GM18861 (cell line): ENCODE results near the gene CCDC66.
"Not testable (repeated sequence)": the region's sequence is repeated elsewhere in the genome, so short reads cannot be mapped to it uniquely, and the experiment has no call there.

Experiments
- ATAC-seq: cut with Tn5 transposase; IDR thresholded peaks from one replicate; pipeline ENCODE4 v1.9.1; 2021; ENCODE audit not compliant: unreplicated experiment

The CCDC66 gene

DNA sequence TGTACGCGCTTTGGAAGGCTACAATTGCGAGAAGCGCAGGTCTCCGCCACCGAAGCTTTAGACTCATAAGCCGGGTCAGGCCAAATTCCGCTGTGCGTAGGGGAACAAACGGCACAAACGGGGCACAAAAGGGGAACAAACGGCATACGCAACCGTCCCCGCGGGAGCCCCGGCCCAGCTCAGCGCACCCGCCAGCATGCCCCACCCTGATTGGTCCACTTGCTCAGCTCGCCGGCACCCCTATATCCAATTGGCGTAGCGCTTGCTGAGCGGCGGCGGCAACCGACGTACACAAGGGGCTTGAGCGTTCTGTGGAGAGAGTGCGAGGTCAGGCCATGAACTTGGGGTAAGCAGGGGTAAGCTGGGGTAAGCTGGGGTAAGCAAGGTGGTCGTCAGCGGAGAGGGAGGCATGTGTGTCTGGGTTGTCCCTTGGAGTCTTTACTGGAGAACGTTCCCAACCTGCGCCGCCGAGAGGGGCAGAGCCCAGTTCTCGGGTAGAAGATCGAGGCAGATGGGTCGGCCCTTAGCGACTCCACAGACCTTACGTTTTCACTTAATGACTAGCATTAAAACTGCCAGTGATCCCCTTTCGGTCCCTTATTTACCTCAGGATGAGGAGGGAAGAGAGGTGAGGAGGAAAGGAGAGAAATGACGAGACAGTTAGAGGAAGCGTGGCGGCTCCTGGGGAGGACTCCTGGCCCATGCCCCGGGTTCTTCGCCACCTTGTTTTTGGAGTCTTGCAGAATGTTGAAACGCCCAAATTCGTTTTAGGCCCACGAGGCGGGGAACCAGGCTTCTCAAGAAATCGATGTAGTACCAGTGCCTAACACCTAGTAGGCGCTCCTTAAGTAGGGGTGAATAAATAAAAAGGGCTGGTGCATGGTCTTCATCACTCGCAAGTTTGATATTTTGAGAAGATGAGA is at the start of gene CCDC66:
Gene CCDC66 (plus strand): TSS at position 268 of the 923 bp plus-strand sequence. CDS start 68 bp downstream, at position 336.
- ATAC-seq, result peak; percentile 97

DNA sequence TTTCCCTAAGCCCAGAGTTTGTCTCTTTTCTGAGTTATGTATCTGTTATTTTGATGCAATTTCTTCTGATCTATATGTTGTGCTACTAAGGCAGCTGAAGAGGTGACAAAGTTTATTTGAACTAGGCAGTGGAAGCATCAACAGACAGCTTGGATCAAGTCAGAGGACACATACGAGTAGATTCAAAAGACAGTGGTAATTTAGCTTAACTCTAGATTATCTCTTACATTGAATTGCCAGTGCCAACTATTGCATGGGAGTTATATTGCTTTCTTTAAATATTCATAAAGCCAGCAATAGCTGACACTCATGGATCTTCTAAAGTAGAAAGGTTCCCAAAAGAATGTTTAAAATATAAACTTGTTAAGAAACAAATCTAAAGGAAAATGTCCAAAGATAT is 37.3 kb upstream of the CCDC66 start:
- no peak for ATAC-seq

DNA sequence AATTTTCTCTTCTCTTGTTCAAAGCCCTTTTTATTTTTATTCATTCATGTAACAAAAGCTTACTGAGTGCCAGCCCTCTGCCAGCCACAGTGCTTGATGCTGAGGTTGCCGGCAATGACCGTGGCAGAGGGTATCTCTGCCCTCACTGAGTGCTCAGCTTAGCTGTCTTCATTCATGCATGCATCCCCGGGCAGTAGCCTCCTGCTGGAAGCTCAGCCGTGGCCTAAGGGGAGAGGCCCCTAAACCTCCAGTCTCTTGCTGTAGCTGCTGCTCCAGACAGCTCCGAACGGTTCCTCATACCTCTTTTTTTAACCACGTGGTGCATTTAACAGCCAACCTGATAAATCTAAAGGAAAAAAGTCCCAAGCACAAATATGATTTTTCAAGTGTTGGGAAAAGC is 34.6 kb upstream of the CCDC66 start:
- ATAC-seq, result no peak

DNA sequence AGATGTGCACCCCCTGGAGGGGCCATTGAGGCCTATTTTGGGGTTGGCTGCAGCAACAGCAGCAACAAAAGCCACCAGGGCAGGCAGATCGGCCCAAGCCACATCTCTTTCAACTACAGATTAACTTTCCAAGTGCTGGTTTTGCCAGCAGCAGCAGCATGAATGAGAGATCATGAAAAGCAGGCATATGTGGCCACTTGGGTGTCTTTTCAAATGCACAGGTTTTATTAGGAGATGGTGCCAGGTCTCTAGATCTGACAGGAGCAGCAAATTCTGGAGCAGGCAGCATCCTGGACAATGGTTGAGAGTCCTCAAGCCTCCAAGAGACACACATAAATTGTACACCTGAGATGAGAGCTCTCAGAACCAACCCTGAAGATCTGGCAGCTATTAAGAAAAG is 31.7 kb upstream of the CCDC66 start:
- ATAC-seq, result no peak

DNA sequence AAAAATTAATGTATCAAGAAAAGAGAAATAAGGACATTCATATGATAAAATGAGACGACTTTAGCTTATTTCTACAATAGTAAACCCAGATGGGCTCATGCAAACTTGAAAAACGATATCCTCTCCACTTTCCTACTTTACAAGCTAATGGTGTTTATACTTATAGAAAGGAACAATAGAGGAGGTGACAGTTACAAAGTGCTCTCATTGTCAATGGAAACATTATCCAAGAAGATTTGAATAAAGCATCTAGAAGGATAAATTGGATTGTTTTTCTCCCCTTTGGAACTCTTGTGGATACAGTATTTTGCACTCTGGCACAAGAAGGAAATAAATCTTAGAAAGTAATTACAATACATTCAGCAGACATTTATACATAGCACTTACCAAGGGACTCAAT is 20.2 kb upstream of the CCDC66 start:
- no peak for ATAC-seq

DNA sequence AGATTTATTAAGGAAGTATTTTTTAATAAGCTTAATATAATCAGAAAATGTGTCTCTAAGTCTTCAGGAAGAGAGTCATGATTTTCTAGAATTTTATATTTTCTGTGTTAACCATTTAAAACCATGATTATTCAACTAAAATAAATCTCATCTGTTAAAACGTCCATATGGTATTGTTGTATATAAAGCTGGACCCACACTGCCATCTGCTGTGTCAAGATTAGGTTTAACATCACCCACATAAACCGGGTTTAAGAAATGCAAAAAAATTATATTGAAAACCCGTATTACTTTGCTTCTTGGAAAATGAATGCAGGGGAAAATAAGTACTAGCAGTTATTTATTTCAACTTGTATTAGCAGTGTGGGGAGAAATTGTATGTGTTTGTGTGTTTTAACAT is 9.5 kb upstream of the CCDC66 start:
- ATAC-seq, result no peak

DNA sequence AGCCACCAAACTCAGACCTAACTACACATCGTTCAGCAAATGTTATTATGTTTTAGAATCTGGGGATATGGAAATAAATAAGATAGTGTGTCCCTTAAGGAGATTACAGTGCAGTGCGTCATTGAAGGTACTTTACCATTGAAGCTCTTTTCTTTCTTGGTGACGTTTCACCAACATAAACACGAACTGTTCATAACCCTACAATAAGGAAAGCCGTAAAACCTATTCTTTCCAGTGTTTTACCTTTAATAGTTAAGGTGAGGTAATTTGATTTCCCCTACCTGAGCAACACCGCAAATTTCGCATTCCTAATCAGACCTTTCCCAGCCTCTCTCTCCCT is 826 bp downstream of the CCDC66 start:
- ATAC-seq, result peak; percentile 4

DNA sequence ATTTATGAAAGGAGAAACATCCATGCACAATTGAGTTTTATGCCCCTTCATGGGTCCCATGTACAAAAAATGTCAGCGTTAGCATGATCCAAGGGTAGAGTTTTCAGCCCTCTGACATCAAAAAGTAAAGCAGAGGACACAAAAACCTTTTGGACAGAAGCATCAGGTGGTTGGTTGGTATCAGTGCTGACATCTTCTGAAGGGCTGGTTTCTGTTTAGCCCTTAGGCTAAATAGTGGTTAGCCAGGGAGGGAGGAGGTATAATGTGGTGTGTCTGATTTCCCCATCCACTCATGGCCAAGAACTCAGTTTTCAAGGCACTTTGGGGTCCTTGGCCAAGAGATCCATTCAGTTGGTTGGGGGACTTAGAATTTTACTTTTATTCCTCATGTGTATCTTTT is 16.5 kb downstream of the CCDC66 start:
- no peak for ATAC-seq

DNA sequence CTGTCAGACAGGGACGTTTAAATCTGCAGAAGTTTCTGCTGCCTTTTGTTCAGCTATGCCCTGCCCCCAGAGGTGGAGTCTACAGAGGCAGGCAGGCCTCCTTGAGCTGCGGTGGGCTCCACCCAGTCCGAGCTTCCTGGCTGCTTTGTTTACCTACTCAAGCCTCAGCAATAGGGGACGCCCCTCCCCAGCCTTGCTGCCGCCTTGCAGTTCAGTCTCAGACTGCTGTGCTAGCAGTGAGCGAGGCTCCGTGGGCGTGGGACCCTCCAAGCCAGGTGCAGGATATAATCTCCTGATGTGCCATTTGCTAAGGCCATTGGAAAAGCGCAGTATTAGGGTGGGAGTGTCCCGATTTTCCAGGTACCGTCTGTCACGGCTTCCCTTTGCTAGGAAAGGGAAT is 25.0 kb downstream of the CCDC66 start:
- not testable (repeated sequence) for ATAC-seq

DNA sequence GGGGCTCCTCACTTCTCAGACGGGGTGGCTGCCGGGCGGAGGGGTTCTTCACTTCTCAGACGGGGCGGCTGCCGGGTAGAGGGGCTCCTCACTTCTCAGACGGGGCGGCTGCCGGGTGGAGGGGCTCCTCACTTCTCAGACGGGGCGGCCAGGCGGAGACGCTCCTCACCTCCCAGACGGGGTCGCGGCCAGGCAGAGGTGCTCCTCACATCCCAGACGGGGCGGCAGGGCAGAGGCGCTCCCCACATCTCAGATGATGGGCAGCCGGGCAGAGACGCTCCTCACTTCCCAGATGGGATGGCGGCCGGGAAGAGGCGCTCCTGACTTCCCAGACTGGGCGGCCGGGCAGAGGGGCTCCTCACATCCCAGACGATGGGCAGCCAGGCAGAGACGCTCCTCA is 27.3 kb downstream of the CCDC66 start:
- ATAC-seq, result not testable (repeated sequence)

DNA sequence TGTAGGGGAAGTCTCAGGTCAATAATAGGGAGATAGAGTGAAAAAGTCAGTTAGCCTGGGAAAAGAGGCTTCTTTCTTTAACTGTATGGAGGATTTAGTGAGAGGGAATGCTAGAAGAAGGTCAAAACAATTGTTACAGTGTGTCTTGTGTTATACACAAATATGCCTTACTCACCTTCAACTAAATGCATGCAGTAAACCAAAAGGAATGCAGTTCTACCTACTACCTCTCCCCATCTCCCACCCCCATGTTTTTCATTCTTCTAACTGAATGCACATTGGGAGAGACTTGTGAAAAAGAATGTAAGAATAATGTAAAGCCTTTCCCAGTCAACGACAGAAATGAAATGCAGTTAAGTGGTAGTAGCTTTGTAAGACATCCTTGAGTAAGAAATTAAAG is 33.8 kb downstream of the CCDC66 start:
- no peak for ATAC-seq

DNA sequence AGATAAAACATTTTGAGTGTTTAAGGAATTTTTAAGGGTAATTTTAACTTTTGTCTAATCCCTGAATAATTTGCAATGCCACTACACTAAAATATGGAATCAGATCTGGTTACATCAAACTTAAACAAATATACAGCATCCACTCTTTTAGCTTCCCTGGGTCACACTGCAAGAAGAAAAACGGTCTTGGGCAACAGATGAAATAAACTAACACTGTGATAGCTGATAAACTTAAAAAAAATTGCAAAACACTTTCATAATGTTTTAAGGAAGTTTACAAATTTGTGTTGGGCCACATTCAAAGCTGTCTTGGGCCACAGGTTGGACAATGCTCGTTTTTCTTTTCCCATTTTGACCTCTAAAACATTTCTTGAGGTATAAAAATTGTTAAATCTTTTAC is 34.3 kb downstream of the CCDC66 start:
- no peak for ATAC-seq

DNA sequence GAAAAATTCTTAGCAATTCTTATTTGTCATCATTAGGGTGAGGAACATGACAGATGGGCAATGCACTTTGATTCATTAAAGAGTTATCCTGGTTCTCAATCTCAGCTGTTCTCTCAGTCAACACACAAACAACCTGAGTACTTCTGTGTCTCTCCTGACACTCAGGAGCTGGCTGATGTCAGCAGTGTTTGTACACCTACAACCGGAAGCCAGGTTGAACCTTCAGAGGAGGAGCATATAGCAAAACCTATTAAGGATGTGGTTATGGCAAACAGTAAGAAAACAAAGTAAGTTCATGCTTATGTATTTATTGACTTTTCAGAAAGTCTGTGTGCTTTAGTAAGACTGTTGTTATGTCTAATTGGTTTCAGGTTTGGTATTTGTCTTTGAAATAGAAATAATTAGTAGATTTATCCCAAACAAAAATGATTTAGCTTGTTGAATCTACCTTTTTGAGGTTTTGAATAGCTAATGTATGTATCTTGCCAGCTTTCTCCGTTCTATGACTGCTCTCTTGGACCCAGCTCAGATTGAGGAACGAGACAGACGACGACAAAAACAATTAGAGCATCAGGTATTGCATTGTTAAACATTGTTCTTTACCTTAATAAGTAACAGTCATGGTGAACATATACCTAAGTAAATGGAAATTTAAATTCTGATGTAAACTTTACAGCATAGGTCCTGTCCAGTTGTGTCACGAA is 36.6 kb downstream of the CCDC66 start:
- no peak for ATAC-seq

DNA sequence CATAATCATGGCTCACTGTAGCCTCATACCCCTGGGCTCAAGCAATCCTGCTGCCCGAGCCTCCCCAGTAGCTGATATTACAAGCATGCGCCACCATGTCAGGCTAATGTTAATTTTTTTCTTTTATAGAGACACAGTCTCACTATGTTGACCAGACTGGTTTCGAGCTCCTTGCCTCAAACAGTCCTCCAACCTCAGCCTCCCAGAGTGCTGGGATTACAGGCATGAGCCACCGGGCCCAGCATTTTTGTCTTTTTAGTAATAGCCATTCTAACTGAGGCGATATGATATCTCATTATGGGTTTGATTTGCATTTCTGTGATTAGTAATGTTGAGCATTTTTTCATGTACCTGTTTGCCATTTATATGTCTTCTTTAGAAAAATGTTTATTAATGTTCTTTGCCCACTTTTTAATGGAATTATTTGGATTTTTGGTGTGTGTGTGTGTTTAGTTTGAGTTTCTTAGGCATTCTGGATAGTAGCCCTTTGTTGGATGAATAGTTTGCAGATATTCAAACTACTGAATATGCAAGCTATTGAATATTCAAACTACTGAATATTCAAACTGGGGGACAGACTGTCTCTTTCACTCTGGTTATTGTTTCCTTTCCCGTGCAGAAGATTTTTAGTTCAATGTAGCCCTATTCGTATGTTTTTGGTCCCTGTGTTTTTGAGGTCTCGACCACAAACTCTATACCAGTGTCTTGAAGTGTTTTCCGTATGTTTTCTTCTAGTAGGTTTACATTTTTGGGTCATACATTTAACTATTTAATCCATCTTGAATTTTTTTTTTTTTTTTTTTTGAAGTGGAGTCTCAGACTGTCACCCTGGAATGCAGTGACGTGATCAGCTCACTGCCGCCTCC is 39.2 kb downstream of the CCDC66 start:
- ATAC-seq, result no peak

DNA sequence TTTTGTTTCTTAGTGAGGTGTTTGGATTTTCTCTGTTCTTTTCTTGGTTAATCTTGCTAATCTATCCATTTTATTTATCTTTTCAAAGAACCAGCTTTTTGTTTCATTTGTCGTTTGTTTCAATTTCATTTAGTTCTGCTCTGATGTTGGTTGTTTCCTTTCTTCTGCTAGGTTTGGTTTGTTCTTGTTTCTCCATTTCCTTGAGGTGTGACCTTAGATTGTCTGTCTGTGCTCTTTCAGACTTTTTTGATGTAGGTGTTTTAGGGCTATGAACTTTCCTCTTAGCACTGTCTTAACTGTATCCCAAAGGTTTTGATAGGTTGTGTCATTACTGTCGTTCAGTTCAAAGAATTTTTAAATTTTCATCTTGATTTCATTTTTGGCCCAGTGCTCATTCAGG is 51.5 kb downstream of the CCDC66 start:
- ATAC-seq, result not testable (repeated sequence)

DNA sequence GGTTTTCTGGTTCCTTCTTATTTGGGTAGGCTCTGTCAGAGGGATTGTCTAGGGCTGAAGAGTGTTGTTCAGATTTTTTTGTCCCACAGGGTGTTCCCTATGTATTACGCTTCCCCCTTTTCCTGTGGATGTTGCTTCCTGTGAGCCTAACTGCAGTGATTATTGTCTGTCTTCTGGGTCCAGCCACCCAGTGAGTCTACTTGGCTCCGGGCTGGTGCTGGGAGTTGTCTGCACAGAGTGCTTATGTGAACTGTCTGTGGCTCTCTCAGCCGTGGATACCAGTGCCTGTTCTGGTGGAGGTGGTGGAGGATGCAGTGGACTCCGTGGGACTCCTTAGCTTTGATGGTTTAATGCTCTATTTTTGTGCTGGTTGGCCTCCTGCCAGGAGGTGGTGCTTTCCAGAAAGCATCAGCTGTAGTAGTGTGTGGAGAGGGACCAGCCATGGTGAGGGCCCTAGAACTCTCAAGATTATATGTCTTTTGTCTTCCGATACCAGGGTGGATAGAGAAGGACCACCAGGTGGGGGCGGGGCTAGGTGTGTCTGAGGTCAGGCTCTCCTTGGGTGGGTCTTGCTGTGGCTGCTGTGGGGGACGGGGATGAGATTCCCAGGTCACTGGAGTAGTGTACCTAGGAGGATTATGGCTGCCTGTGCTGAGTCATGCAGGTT is 53.8 kb downstream of the CCDC66 start:
- no peak for ATAC-seq

DNA sequence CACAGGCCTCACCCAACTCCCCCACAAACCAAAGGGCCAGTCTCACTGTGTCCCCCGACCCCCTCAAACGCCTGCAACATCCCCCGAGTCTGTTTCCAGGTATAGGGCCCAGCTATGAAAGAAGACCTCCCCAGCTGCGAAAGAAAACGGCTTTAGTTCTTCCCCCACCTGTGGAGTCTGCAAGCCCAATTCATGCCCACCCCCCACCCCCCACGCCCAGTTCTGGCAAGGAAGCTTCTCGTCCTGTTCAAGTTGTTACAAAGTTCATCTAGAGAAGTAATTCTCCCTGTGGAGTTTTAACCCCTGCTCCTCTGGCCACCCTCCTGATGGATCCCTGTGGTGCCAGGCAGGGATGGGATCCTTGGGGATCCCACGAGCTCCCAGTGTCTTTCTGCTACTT is 54.4 kb downstream of the CCDC66 start:
- ATAC-seq, result no peak

DNA sequence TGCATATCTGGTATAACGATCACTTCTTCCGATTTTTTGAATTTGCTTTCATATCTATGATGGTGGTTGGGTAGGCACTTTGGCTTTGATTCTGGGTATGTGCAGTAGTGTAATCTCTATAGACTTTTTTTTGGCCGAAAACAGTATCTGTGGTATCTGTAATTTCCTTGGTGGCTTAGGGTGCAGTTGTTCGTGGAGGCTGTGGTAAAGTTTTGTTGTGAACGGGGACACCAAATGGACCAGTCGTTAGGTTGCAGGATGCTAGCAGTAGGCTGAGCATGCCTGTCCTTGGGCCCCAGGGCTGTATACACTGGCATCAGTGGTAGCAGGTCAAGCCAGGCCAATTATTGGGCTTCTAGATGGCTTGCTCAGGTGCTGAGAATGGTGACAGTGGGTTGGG is 55.2 kb downstream of the CCDC66 start:
- ATAC-seq, result no peak

DNA sequence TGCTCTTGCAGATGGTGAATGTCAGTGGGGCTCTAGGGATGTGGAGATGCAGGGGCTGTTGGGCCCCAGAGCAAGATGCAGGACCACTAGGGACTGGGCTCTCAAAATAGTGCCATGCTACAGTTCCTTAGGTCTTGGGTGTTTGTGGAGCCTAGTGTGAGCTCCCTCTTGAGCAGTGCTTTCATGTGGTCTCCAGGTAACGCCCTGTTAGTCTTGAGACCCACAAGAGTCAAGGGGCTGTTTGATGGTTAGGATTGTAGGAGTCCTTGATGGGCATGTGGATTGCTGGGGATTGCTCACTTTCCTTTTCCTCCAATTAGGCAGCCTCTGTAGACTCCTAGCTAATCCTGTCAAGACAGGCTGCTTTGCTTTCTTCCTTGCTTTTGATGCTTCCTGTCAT is 56.0 kb downstream of the CCDC66 start:
- no peak for ATAC-seq

DNA sequence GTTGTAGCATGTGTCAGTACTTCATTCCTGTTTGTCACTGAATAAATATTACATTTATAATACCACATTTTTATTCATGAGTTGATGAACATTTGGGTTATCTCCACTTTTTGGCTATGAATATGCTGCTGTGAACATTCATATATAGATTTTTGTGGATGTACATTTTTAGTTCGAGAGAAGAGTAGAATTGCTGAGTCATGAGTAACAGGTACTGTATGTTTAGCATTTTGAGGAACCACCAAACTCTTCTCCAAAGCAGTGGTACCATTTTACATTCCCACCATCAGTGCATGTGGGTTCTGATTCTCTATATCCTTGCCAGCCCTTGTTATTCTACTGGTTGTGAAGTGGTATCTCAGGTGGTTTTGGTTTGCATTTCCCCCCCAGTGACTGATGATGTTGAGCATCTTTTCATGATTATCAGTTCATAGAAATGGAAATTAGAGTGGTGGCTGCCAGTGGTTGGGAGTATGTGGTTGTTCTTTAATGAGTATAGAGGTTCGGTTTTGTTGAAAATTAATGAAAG is 59.6 kb downstream of the CCDC66 start:
- no peak for ATAC-seq

DNA sequence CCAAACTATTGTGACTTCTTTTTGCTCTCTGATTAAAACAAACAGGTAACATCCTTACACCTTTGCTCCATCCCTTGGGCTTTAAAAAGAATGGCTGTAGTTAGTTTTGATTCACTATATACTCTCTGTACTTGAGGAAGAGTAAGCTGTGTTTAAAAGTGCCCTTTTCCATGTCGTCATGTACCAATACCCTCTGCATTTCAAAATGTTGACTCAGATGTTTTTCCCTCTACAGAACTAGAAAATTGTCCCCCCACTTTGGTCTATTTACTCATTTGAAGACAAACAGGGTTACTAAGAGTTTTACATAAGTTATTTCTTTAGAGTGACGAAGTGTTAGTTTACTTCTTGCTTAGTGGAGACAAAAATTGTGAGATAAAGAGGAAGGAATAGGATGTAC is 63.4 kb downstream of the CCDC66 start:
- no peak for ATAC-seq
